HUES64 (cell line): ENCODE data around the gene SGO1.

Experiments used
- H3K27ac ChIP-seq: 2 replicates; pipeline ENCODE4 v1.7.0; 2013; ENCODE audit warnings: low read depth, low read length, inconsistent platforms
- H3K27me3 ChIP-seq: 2 replicates; pipeline ENCODE4 v1.6.1; 2013; ENCODE audit warnings: mild to moderate bottlenecking, low read length; ENCODE audit not compliant: insufficient read depth
- H3K36me3 ChIP-seq: 2 replicates; pipeline ENCODE4 v1.6.1; 2013; ENCODE audit warnings: mild to moderate bottlenecking, low read length; ENCODE audit not compliant: insufficient read depth
- H3K4me1 ChIP-seq: 2 replicates; pipeline ENCODE4 v1.6.1; 2013; ENCODE audit warnings: mild to moderate bottlenecking, low read length, moderate library complexity; ENCODE audit not compliant: insufficient read depth
- H3K4me3 ChIP-seq: 2 replicates; pipeline ENCODE4 v1.5.1; 2013; ENCODE audit warnings: mild to moderate bottlenecking, low read length, moderate library complexity
- H3K9ac ChIP-seq: 2 replicates; pipeline ENCODE4 v1.6.1; 2013; ENCODE audit warnings: mild to moderate bottlenecking, low read depth, low read length
- H3K9me3 ChIP-seq: 2 replicates; pipeline ENCODE4 v1.6.1; 2013; ENCODE audit warnings: low read depth, low read length; ENCODE audit not compliant: insufficient read depth
- WGBS: fragments of 150-250, 120-280 bp; methylation state at CpG from one replicate; pipeline ENCODE4 v1.1.7; 2013; ENCODE audit warnings: missing lambda C conversion rate; 5-methylcytosine and 5-hydroxymethylcytosine counted together

SGO1 gene

DNA sequence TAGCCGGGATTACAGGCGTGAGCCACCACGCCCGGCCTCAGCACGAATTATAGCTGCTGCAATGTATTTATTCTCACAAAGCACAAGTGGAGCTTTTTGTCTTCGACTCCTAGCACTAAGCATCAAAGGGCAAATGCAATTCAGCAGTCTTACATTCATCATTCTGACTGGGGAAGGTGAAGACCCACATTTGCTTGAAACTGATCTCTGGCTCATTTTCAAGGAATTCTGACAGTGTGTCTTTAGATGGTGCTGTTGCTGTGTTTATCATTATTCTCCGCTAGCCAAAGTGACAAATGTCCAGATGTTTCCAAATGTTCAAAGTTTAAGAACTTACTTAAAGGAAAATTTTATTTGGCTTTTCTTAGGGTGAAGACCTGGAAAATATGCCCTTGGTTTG, 55.9 kb downstream of the SGO1 start:
- Histone ChIP-seq H3K27me3 (no peaks in the 10 kb centered on the region), H3K9ac (no peak overlapping the region), H3K4me1 (no peaks in the 10 kb centered on the region), H3K9me3 (no peaks in the 10 kb centered on the region), H3K4me3 (no peak overlapping the region), H3K36me3 (no peaks in the 10 kb centered on the region), H3K27ac (no peak overlapping the region)
- 94% methylated on average over 7 of the region's 7 CpGs for WGBS

GRCh38 chr3:20128358-20128757, 57.6 kb downstream of the SGO1 start:
- Histone ChIP-seq H3K9ac (no peak overlapping the region), H3K9me3 (no peaks in the 10 kb centered on the region), H3K27ac (no peak overlapping the region), H3K4me1 (no peaks in the 10 kb centered on the region), H3K27me3 (no peaks in the 10 kb centered on the region), H3K4me3 (no peak overlapping the region), H3K36me3 (no peaks in the 10 kb centered on the region)
- WGBS, result 87% methylated on average over 2 of the region's 2 CpGs

DNA sequence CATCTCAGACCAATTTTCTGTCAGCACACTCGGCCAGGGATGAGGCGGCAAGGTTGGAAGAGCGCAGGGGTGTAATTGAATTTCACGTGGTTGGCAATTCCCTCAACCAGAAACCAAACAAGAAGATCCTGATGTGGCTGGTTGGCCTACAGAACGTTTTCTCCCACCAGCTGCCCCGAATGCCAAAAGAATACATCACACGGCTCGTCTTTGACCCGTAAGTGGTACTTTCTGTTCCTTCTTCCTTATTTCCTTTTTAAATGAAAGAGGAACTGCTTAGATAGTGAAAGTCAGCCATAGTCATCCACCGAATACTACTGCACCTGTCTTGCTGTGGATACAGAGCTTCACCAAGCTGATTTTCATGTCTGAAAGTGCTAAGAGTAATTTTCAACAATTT, 60.1 kb downstream of the SGO1 start:
- WGBS, result 95% methylated on average over 10 of the region's 10 CpGs
- Histone ChIP-seq H3K36me3 (no peaks in the 10 kb centered on the region), H3K9ac (no peak overlapping the region), H3K4me3 (no peak overlapping the region), H3K4me1 (no peaks in the 10 kb centered on the region), H3K27me3 (no peaks in the 10 kb centered on the region), H3K27ac (no peak overlapping the region), H3K9me3 (no peaks in the 10 kb centered on the region)

GRCh38 chr3:20125289-20125688, 60.7 kb downstream of the SGO1 start:
- Histone ChIP-seq H3K4me1 (no peaks in the 10 kb centered on the region), H3K9me3 (no peaks in the 10 kb centered on the region), H3K27me3 (no peaks in the 10 kb centered on the region), H3K9ac (no peak overlapping the region), H3K4me3 (no peak overlapping the region), H3K27ac (no peak overlapping the region), H3K36me3 (no peaks in the 10 kb centered on the region)
- 95% methylated on average over 2 of the region's 4 CpGs for WGBS

GRCh38 chr3:20123131-20123652, 62.8 kb downstream of the SGO1 start:
- Histone ChIP-seq H3K4me3 (no peak overlapping the region), H3K4me1 (no peaks in the 10 kb centered on the region), H3K36me3 (no peaks in the 10 kb centered on the region), H3K27ac (no peak overlapping the region), H3K9ac (no peak overlapping the region), H3K27me3 (no peaks in the 10 kb centered on the region), H3K9me3 (no peaks in the 10 kb centered on the region)
- 92% methylated on average over 1 of the region's 2 CpGs for WGBS

GRCh38 chr3:20121088-20121487, 64.9 kb downstream of the SGO1 start:
- Histone ChIP-seq H3K27ac (no peak overlapping the region), H3K4me3 (no peak overlapping the region), H3K9me3 (no peaks in the 10 kb centered on the region), H3K9ac (no peak overlapping the region), H3K27me3 (no peaks in the 10 kb centered on the region), H3K36me3 (no peaks in the 10 kb centered on the region), H3K4me1 (no peaks in the 10 kb centered on the region)
- 98% methylated on average over 2 of the region's 3 CpGs for WGBS
